K562 (cell line): ENCODE results near the gene MAGI1. TPM values are rescaled to one million over a fixed set of nuclear protein-coding genes. Genes with fewer than 3 reads are reported as not detected.

Source experiments
- ATAC-seq: fragments of 200-7000 bp; cut with Tn5 transposase; 3 replicates; pipeline ENCODE4 v1.9.1; 2020; ENCODE audit warnings: moderate library complexity
- BruUV-seq: library from RNA; stranded (reverse); fragments of 400-500 nt; replicated peaks from 2 replicates; lab custom pipeline; 2021; lab: Mats Ljungman, UMichigan
- CTCF ChIA-PET: fragments of 300-600 bp; formaldehyde crosslinking; extraction: SDS; loops from one replicate; lab custom pipeline; 2021; ENCODE audit warnings: low intra/inter-chr PET ratio; lab: Yijun Ruan, JAX
- POLR2A ChIA-PET: fragments of 300-600, 350-650 bp; sonication (Branson Sonifier 250); formaldehyde crosslinking; extraction: SDS; loops from one replicate; lab custom pipeline; 2021; ENCODE audit warnings: antibody characterized with exemption, inconsistent platforms; lab: Yijun Ruan, JAX
- DNase-seq, 4 experiments: peaks; one replicate each; pipeline versions ENCODE4 v3.0.0 to v3.0.0-alpha.2; 2011 to 2018; ENCODE audit warnings: low spot score in 3 of 4, mixed read lengths in 3 of 4; ENCODE audit errors: extremely low read depth in 1 of 4
- FAIRE-seq: peaks from 2 replicates; lab custom pipeline; 2011; peaks lifted over from hg19 to GRCh38; lab: Jason Lieb, UNC
- H2AFZ ChIP-seq: 2 replicates; pipeline ENCODE4 v1.6.0; 2011; ENCODE audit warnings: low read depth, low read length, control low read depth, inconsistent platforms
- H3K27ac ChIP-seq: fragments of 200-600 bp; 3 replicates; pipeline ENCODE4 v1.8.0; 2011; ENCODE audit warnings: low read depth, mild to moderate bottlenecking, control low read depth, inconsistent platforms, low read length, moderate library complexity, mixed read lengths; ENCODE audit errors: extremely low read depth
- H3K27me3 ChIP-seq, 2 experiments: fragments of 300-600 bp in 1 of 2; 2 replicates in 1 of 2; 3 replicates in 1 of 2; pipeline versions ENCODE4 v1.6.0 to v1.8.0; 2011; ENCODE audit warnings: inconsistent platforms in 2 of 2, low read length in 2 of 2, mild to moderate bottlenecking in 1 of 2, mixed read lengths in 1 of 2, moderate library complexity in 1 of 2; ENCODE audit not compliant: control insufficient read depth in 2 of 2, insufficient read depth in 2 of 2
- H3K36me3 ChIP-seq: fragments of 300-600 bp; 3 replicates; pipeline ENCODE4 v1.8.0; 2011; ENCODE audit warnings: mild to moderate bottlenecking, low read length, inconsistent platforms; ENCODE audit not compliant: control insufficient read depth, insufficient read depth
- H3K4me1 ChIP-seq, 2 experiments: fragments of 200-600 bp in 1 of 2; replicated peaks in 1 of 2; 2 replicates in 1 of 2; 3 replicates in 1 of 2; pipeline versions ENCODE4 v1.5.1 to v1.8.0; 2011; ENCODE audit warnings: inconsistent platforms in 2 of 2, low read length in 2 of 2, mild to moderate bottlenecking in 1 of 2, mixed read lengths in 1 of 2, moderate library complexity in 1 of 2; ENCODE audit not compliant: control insufficient read depth in 2 of 2, insufficient read depth in 2 of 2
- H3K4me2 ChIP-seq: 2 replicates; pipeline ENCODE4 v1.6.1; 2011; ENCODE audit warnings: low read length, control low read depth, inconsistent platforms, mixed read lengths; ENCODE audit not compliant: insufficient read depth
- H3K4me3 ChIP-seq: fragments of 200-600 bp; sonication (generic), shearing (Covaris generic); 2 replicates; pipeline ENCODE4 v1.5.1; 2016; ENCODE audit warnings: control low read depth, inconsistent platforms
- H3K79me2 ChIP-seq: fragments of 200-600 bp; 3 replicates; pipeline ENCODE4 v1.8.0; 2011; ENCODE audit warnings: low read length, inconsistent platforms; ENCODE audit not compliant: control insufficient read depth, insufficient read depth
- H3K9ac ChIP-seq, 2 experiments: 2 replicates each; pipeline versions ENCODE4 v1.6.0 to v1.6.1; 2011; ENCODE audit warnings: low read depth in 2 of 2, low read length in 2 of 2, control low read depth in 1 of 2, inconsistent platforms in 1 of 2, mild to moderate bottlenecking in 1 of 2, mixed read lengths in 1 of 2; ENCODE audit not compliant: insufficient read depth in 1 of 2
- H3K9me1 ChIP-seq: one replicate; pipeline ENCODE4 v1.6.0; 2011; ENCODE audit warnings: inconsistent platforms, mild to moderate bottlenecking, low read length, moderate library complexity; ENCODE audit not compliant: control insufficient read depth, insufficient read depth
- H3K9me3 ChIP-seq: replicated peaks from 2 replicates; pipeline ENCODE4 v1.5.1; 2011; ENCODE audit warnings: low read depth, low read length, inconsistent platforms; ENCODE audit not compliant: control insufficient read depth, insufficient read depth
- H4K20me1 ChIP-seq: replicated peaks from 2 replicates; pipeline ENCODE4 v1.6.1; 2011; ENCODE audit warnings: low read length, inconsistent platforms, mixed read lengths; ENCODE audit not compliant: control insufficient read depth, insufficient read depth
- ARID1B ChIP-seq: fragments of 450-650 bp; IDR thresholded peaks from 2 replicates; pipeline ENCODE4 v1.6.1; 2016; ENCODE audit warnings: antibody characterized with exemption, mild to moderate bottlenecking, inconsistent platforms
- BRD9 ChIP-seq: fragments of 450-650 bp; IDR thresholded peaks from 2 replicates; pipeline ENCODE4 v1.6.1; 2018; ENCODE audit warnings: low read depth; ENCODE audit not compliant: partially characterized antibody
- CBX2 ChIP-seq: fragments of 200-600 bp; sonication (generic); IDR thresholded peaks from one replicate; pipeline ENCODE4 v1.6.1; 2012; ENCODE audit warnings: mild to moderate bottlenecking, low read length, inconsistent platforms; ENCODE audit not compliant: insufficient read depth, poor library complexity, severe bottlenecking
- CHD1 ChIP-seq: fragments of 200-600 bp; sonication (generic); IDR thresholded peaks from one replicate; pipeline ENCODE4 v1.6.1; 2012; ENCODE audit warnings: mild to moderate bottlenecking, moderate library complexity, low read length, inconsistent platforms
- DIDO1 ChIP-seq: fragments of 450-650 bp; IDR thresholded peaks from 2 replicates; pipeline ENCODE4 v1.6.1; 2016; ENCODE audit warnings: low read depth, missing biosample characterization, missing genetic modification characterization
- FOXK1 ChIP-seq: sonication (generic); formaldehyde crosslinking; IDR thresholded peaks from 2 replicates; pipeline ENCODE4 v1.8.0; 2022; ENCODE audit warnings: missing genetic modification reagents, mild to moderate bottlenecking, borderline replicate concordance
- HNRNPLL ChIP-seq: fragments of 200-400 bp; formaldehyde crosslinking; IDR thresholded peaks from 2 replicates; pipeline ENCODE4 v1.6.1; 2017; ENCODE audit warnings: low read length, low read depth, mild to moderate bottlenecking; ENCODE audit not compliant: poor library complexity, severe bottlenecking
- RBM39 ChIP-seq: fragments of 200-400 bp; formaldehyde crosslinking; optimal IDR thresholded peaks from 2 replicates; pipeline ENCODE3; 2018; ENCODE audit warnings: low read depth, low read length
- SREBF2 ChIP-seq: sonication (generic); formaldehyde crosslinking; IDR thresholded peaks from 2 replicates; pipeline ENCODE4 v1.4.0; 2020; ENCODE audit warnings: mild to moderate bottlenecking, missing genetic modification reagents
- TEAD4 ChIP-seq, 2 experiments: sonication (generic) in 1 of 2; formaldehyde crosslinking in 1 of 2; IDR thresholded peaks; 2 replicates each; pipeline versions ENCODE4 v1.6.1 to v1.8.0; 2012 to 2022; ENCODE audit warnings: borderline replicate concordance in 1 of 2, inconsistent platforms in 1 of 2, low read length in 1 of 2, mild to moderate bottlenecking in 1 of 2, missing genetic modification reagents in 1 of 2
- ZMIZ1 ChIP-seq, 2 experiments: fragments of 150-350 bp in 1 of 2; IDR thresholded peaks; 2 replicates each; pipeline ENCODE4 v1.6.1; 2012 to 2016; ENCODE audit warnings: low read depth in 2 of 2, low read length in 2 of 2, mild to moderate bottlenecking in 1 of 2, moderate library complexity in 1 of 2
- ZNF445 ChIP-seq: fragments of 250-450 bp; sonication (Bioruptor Pico); IDR thresholded peaks from 2 replicates; pipeline ENCODE4 v1.4.0; 2020; ENCODE audit warnings: low read depth, mild to moderate bottlenecking, moderate library complexity
- ZNF584 ChIP-seq: fragments of 200-800 bp; sonication (Bioruptor generic); IDR thresholded peaks from 2 replicates; pipeline ENCODE4 v1.6.1; 2016; ENCODE audit warnings: low read depth, mild to moderate bottlenecking, missing genetic modification characterization, missing compliant biosample characterization
- ZNF707 ChIP-seq: fragments of 250-450 bp; sonication (Bioruptor Pico); conservative IDR thresholded peaks from 2 replicates; pipeline ENCODE4 v1.8.0; 2022; ENCODE audit warnings: inconsistent platforms, mild to moderate bottlenecking, moderate library complexity
- ZNF780A ChIP-seq: fragments of 250-450 bp; sonication (Bioruptor Pico); IDR thresholded peaks from 2 replicates; pipeline ENCODE4 v1.5.0; 2021; ENCODE audit warnings: mild to moderate bottlenecking
- WGBS: fragments of 100-300 bp; shearing (Covaris generic); methylation state at CpG from one replicate; pipeline ENCODE4 v1.1.6; 2016; ENCODE audit warnings: low coverage, mixed read lengths; ENCODE audit not compliant: insufficient coverage; ENCODE audit errors: missing lambda C conversion rate; 5-methylcytosine and 5-hydroxymethylcytosine counted together
- in situ Hi-C: fragments of 300-500 bp; cut with MboI; formaldehyde crosslinking; loops from 4 replicates; pipeline ENCODE4 v1.15.0; 2018; ENCODE audit warnings: inconsistent platforms, mixed read lengths
- intact Hi-C: fragments of 100-400 bp; cut with micrococcal nuclease; formaldehyde crosslinking; loops from 2 replicates; pipeline ENCODE4 v1.14.2; 2022
- polyA plus RNA-seq, 8 experiments: library from polyadenylated mRNA; depleted of rRNA in 4 of 8; stranded (reverse) in 5 of 8; unstranded in 3 of 8; fragments of >200 nt; fragmentation: Nextera tagmentation in 2 of 8; fragmentation: Illumina TruSeq in 1 of 8; extraction: Ambion mirVana in 2 of 8; extraction: Trizol in 1 of 8; gene quantifications; 2 replicates each; pipeline versions ENCODE4 v1.2.1 to v1.2.3, GENCODE V29; 2011 to 2014; ENCODE audit warnings: inconsistent platforms in 1 of 8, missing spikeins in 1 of 8
- total RNA-seq, 7 experiments: library from RNA; depleted of rRNA in 6 of 7; stranded (reverse); fragments of >200 nt in 6 of 7; fragmentation: Illumina TruSeq in 2 of 7; extraction: Trizol in 2 of 7; gene quantifications; 2 replicates each; pipeline versions ENCODE4 v1.2.1 to v1.2.3, GENCODE V29; 2011 to 2021; ENCODE audit warnings: low replicate concordance in 1 of 7
- TF ChIP-seq, protein P1 (sequence below): sonication (generic); formaldehyde crosslinking; IDR thresholded peaks from 2 replicates; pipeline ENCODE4 v1.8.0; 2022; ENCODE audit warnings: mild to moderate bottlenecking, missing genetic modification reagents

The MAGI1 gene
- total and polyA plus RNA-seq, 9 of the 15 experiments (the other 6 are each of a cell fraction or from before 2014, with no cell fraction given), result 7.8 to 59.4 (median 43.2) TPM

GRCh38 chr3:65729555-65729954, 309.2 kb downstream of the MAGI1 start:
- 30% methylated on average over 2 of the region's 2 CpGs for WGBS
- H3K27ac ChIP-seq, result no peak overlapping the region
- H3K4me1 ChIP-seq, result no peaks in the 10 kb centered on the region; a peak in 2 of 5 replicates

DNA sequence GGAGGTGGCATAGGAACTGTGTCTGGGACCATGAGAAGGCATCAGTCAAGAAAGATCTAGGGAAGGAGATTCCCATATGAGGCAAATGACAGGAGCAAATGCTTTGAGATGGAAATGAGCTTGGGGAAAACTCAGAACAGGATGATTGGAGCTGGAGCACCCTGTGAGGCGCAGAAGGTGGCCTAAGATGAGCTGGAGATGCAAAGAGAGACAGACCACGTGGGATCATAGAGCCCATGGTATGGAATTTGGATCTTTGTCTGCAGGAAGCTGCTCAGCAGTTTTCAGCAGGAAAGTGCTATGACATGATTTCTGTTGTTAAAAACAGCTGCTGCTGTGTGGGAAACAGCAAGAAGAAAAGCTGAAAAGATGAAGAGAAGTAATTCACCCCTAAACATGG, 310.6 kb downstream of the MAGI1 start:
- 48% methylated on average over 2 of the region's 2 CpGs for WGBS
- no peaks in the 10 kb centered on the region for H4K20me1 ChIP-seq
- in situ Hi-C loops, result loop anchor here (25.0 kb wide), 1 partner anchor 1191 kb away; no protein-coding TSS in a partner anchor
- H3K36me3 ChIP-seq, result no peaks in the 10 kb centered on the region
- no peaks in the 10 kb centered on the region for H3K79me2 ChIP-seq
- H3K4me2 ChIP-seq, result no peak overlapping the region
- BruUV-seq, result no TSS peak
- no peaks in the 10 kb centered on the region for H3K9me3 ChIP-seq
- no peak overlapping the region for H3K4me3 ChIP-seq
- no peaks in the 10 kb centered on the region for H3K27me3 ChIP-seq
- ChIA-PET CTCF (no interaction called here), POLR2A (no interaction called here)
- DNase-seq (no peak), FAIRE-seq (no peak), ATAC-seq (no peak)
- H3K9ac ChIP-seq, result no peak overlapping the region
- no peaks in the 10 kb centered on the region for H3K9me1 ChIP-seq
- intact Hi-C loops, result no loop called here
- H3K4me1 ChIP-seq, result no peaks in the 10 kb centered on the region; a peak in 1 of 5 replicates
- H3K27ac ChIP-seq, result no peak overlapping the region
- H2AFZ ChIP-seq, result no peak overlapping the region
- TF ChIP-seq TEAD4 (IDR thresholded peaks at IDR 0.05; ENCODE audit: low read length), result no peak
- no peak for TF ChIP-seq TEAD4 (CRISPR knock-in tag; IDR thresholded peaks at IDR 0.05; ENCODE audit: borderline replicate concordance)
- TF ChIP-seq ZNF584 (CRISPR knock-in tag), result no peak
- no peak for TF ChIP-seq ZMIZ1 (IDR thresholded peaks at IDR 0.05; ENCODE audit: low read depth in 2 of 2, low read length in 2 of 2)
- no peak for TF ChIP-seq ZNF707 (CRISPR knock-in tag)
- no peak for TF ChIP-seq CHD1
- TF ChIP-seq, protein P1, sequence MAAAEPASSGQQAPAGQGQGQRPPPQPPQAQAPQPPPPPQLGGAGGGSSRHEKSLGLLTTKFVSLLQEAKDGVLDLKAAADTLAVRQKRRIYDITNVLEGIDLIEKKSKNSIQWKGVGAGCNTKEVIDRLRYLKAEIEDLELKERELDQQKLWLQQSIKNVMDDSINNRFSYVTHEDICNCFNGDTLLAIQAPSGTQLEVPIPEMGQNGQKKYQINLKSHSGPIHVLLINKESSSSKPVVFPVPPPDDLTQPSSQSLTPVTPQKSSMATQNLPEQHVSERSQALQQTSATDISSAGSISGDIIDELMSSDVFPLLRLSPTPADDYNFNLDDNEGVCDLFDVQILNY (CRISPR knock-in tag), result no peak
- TF ChIP-seq BRD9, result no peak
- TF ChIP-seq RBM39, result no peak

More at GRCh38 chr3:65729555-65729954, 309.2 kb downstream of the MAGI1 start:
- Histone ChIP-seq H3K27me3 (no peaks in the 10 kb centered on the region), H2AFZ (no peak overlapping the region), H3K36me3 (no peaks in the 10 kb centered on the region), H3K4me3 (no peak overlapping the region), H4K20me1 (no peaks in the 10 kb centered on the region), H3K79me2 (no peaks in the 10 kb centered on the region), H3K4me2 (no peak overlapping the region), H3K9me3 (no peaks in the 10 kb centered on the region), H3K9ac (no peak overlapping the region), H3K9me1 (no peaks in the 10 kb centered on the region)
- no peak for FAIRE-seq
- DNase-seq, result no peak
- no peak for ATAC-seq
- no peak for TF ChIP-seq ZNF445 (CRISPR knock-in tag)
- no peak for TF ChIP-seq FOXK1 (CRISPR knock-in tag)
- TF ChIP-seq ZNF780A (CRISPR knock-in tag), result no peak
- no peak for TF ChIP-seq HNRNPLL
- no peak for TF ChIP-seq DIDO1 (tag)
- no peak for TF ChIP-seq SREBF2 (CRISPR knock-in tag)
- TF ChIP-seq ARID1B, result no peak
- no peak for TF ChIP-seq CBX2
- BruUV-seq, result no TSS peak
- intact Hi-C loops, result no loop called here
- POLR2A ChIA-PET, result no interaction called here
- in situ Hi-C loops, result loop anchor here (25.0 kb wide), 1 partner anchor 1192 kb away; no protein-coding TSS in a partner anchor
- CTCF ChIA-PET, result no interaction called here
